OCI-LY1 (cell line): ENCODE results near the gene TBL1X.

ENCODE experiments used
- H2AFZ ChIP-seq: fragments of 200-600 bp; sonication (generic), shearing (Covaris generic); 2 replicates; pipeline ENCODE4 v1.6.0; 2014; ENCODE audit warnings: antibody characterized with exemption, mild to moderate bottlenecking, low read length
- H3F3A ChIP-seq: fragments of 200-600 bp; sonication (generic), shearing (Covaris generic); 2 replicates; pipeline ENCODE4 v1.6.0; 2014; ENCODE audit warnings: mild to moderate bottlenecking, antibody characterized with exemption, low read length, moderate library complexity; ENCODE audit not compliant: insufficient read depth
- H3K27ac ChIP-seq: fragments of 200-600 bp; sonication (generic); 2 replicates; pipeline ENCODE4 v1.5.1; 2014; ENCODE audit warnings: low read length, mixed run types, mild to moderate bottlenecking, low read depth; ENCODE audit not compliant: poor library complexity, severe bottlenecking
- H3K27me3 ChIP-seq: fragments of 200-600 bp; sonication (generic); 2 replicates; pipeline ENCODE4 v1.6.0; 2014; ENCODE audit warnings: antibody characterized with exemption, mild to moderate bottlenecking, low read length, moderate library complexity; ENCODE audit not compliant: insufficient read depth
- H3K36me3 ChIP-seq: fragments of 200-600 bp; sonication (generic); 2 replicates; pipeline ENCODE4 v1.6.1; 2014; ENCODE audit warnings: mild to moderate bottlenecking, antibody characterized with exemption, low read length, moderate library complexity, mixed read lengths; ENCODE audit not compliant: insufficient read depth
- H3K4me1 ChIP-seq: fragments of 200-600 bp; sonication (generic); 2 replicates; pipeline ENCODE4 v1.5.1; 2014; ENCODE audit warnings: mild to moderate bottlenecking, low read length, moderate library complexity; ENCODE audit not compliant: insufficient read depth, severe bottlenecking
- H3K4me2 ChIP-seq: fragments of 200-600 bp; sonication (generic), shearing (Covaris generic); 2 replicates; pipeline ENCODE4 v1.6.1; 2014; ENCODE audit warnings: low read length
- H3K4me3 ChIP-seq: fragments of 200-600 bp; sonication (generic); 2 replicates; pipeline ENCODE4 v1.5.1; 2014; ENCODE audit warnings: low read length, low read depth, mild to moderate bottlenecking, mixed read lengths; ENCODE audit not compliant: poor library complexity, severe bottlenecking
- H3K79me2 ChIP-seq: fragments of 200-600 bp; shearing (Covaris generic); 2 replicates; pipeline ENCODE4 v1.6.1; 2016; ENCODE audit warnings: mixed run types, low read length, mixed read lengths; ENCODE audit not compliant: insufficient read depth
- H3K9ac ChIP-seq: fragments of 200-600 bp; sonication (generic), shearing (Covaris generic); 2 replicates; pipeline ENCODE4 v1.6.1; 2014; ENCODE audit warnings: mild to moderate bottlenecking, low read length, mixed read lengths
- H3K9me2 ChIP-seq: fragments of 200-600 bp; sonication (generic), shearing (Covaris generic); 2 replicates; pipeline ENCODE4 v1.6.1; 2014; ENCODE audit warnings: low read depth, mild to moderate bottlenecking, low read length, mixed read lengths
- H3K9me3 ChIP-seq: fragments of 200-600 bp; shearing (Covaris generic); 2 replicates; pipeline ENCODE4 v1.6.1; 2014; ENCODE audit warnings: low read length, mixed read lengths
- H4K20me1 ChIP-seq: fragments of 200-600 bp; sonication (generic), shearing (Covaris generic); 2 replicates; pipeline ENCODE4 v1.6.0; 2016; ENCODE audit warnings: mild to moderate bottlenecking, low read length; ENCODE audit not compliant: insufficient read depth
- CTCF ChIP-seq: fragments of 200-600 bp; sonication (generic), shearing (Covaris generic); IDR thresholded peaks from 2 replicates; pipeline ENCODE4 v1.5.1; 2017; ENCODE audit warnings: mild to moderate bottlenecking, antibody characterized with exemption, low read length, moderate library complexity, mixed read lengths
- EZH2 ChIP-seq: fragments of 200-600 bp; sonication (generic), shearing (Covaris generic); IDR thresholded peaks from 2 replicates; pipeline ENCODE4 v1.8.0; 2017; ENCODE audit warnings: borderline replicate concordance, mixed run types, mild to moderate bottlenecking, antibody characterized with exemption, low read length, moderate library complexity, mixed read lengths

The TBL1X gene

GRCh38 chrX:9619581-9619980, 154.7 kb downstream of the TBL1X start:
- peaks cover 18% of the 10 kb centered on the region for H3K4me1 ChIP-seq
- no peak overlapping the region for H3K9ac ChIP-seq
- H3K36me3 ChIP-seq, result no peaks in the 10 kb centered on the region
- H3K9me2 ChIP-seq, result no peaks in the 10 kb centered on the region
- H3K27me3 ChIP-seq, result no peaks in the 10 kb centered on the region
- H3K4me3 ChIP-seq, result no peak overlapping the region
- H3K4me2 ChIP-seq, result no peak overlapping the region
- TF ChIP-seq EZH2 (no peak), CTCF (no peak)
- no peaks in the 10 kb centered on the region; the same call in 1 of the 2 replicates for H3K79me2 ChIP-seq
- no peaks in the 10 kb centered on the region for H3F3A ChIP-seq
- H3K27ac ChIP-seq, result no peak overlapping the region
- no peaks in the 10 kb centered on the region for H4K20me1 ChIP-seq
- H2AFZ ChIP-seq, result no peak overlapping the region
- no peaks in the 10 kb centered on the region for H3K9me3 ChIP-seq

- Histone ChIP-seq H3K4me1 (peaks cover 28% of the 10 kb centered on the region), H3K9me3 (no peaks in the 10 kb centered on the region), H4K20me1 (no peaks in the 10 kb centered on the region), H2AFZ (no peak overlapping the region), H3K36me3 (no peaks in the 10 kb centered on the region), H3K4me3 (no peak overlapping the region), H3K9me2 (no peaks in the 10 kb centered on the region), H3K4me2 (no peak overlapping the region), H3K9ac (no peak overlapping the region), H3K27me3 (no peaks in the 10 kb centered on the region), H3F3A (no peaks in the 10 kb centered on the region), H3K79me2 (no peaks in the 10 kb centered on the region; the same call in 1 of the 2 replicates), H3K27ac (no peak overlapping the region)
- TF ChIP-seq CTCF, result no peak
Measured at GRCh38 chrX:9622128-9622527, 157.3 kb downstream of the TBL1X start.

GRCh38 chrX:9626379-9626778, 161.5 kb downstream of the TBL1X start:
- H2AFZ ChIP-seq, result no peak overlapping the region
- H4K20me1 ChIP-seq, result no peaks in the 10 kb centered on the region
- no peak overlapping the region for H3K4me2 ChIP-seq
- no peaks in the 10 kb centered on the region for H3K36me3 ChIP-seq
- H3K79me2 ChIP-seq, result no peaks in the 10 kb centered on the region; the same call in 1 of the 2 replicates
- peaks cover 28% of the 10 kb centered on the region for H3K4me1 ChIP-seq
- no peaks in the 10 kb centered on the region for H3K9me2 ChIP-seq
- no peak overlapping the region for H3K27ac ChIP-seq
- no peaks in the 10 kb centered on the region for H3K27me3 ChIP-seq
- H3K9me3 ChIP-seq, result no peaks in the 10 kb centered on the region
- no peak overlapping the region for H3K9ac ChIP-seq
- H3F3A ChIP-seq, result no peaks in the 10 kb centered on the region
- no peak overlapping the region for H3K4me3 ChIP-seq
- TF ChIP-seq CTCF (no peak), EZH2 (no peak)
